Sigmoid colon (tissue), 7 donors: ENCODE measurements around the gene SHISA6. TPM values are rescaled to one million over a fixed set of nuclear protein-coding genes. Genes with fewer than 3 reads are reported as not detected.

ENCODE experiments used
- DNase-seq: peaks from one replicate; pipeline ENCODE4 v3.0.0-alpha.2; 2019
- H3K27ac ChIP-seq, 4 donors: fragments of 200-600 bp; sonication (generic); one replicate each; pipeline ENCODE4 v1.5.1; 2016 to 2019; ENCODE audit warnings: mild to moderate bottlenecking in 1 of 4
- H3K27me3 ChIP-seq, 3 donors: fragments of 200-600 bp; sonication (generic); one replicate each; pipeline ENCODE4 v1.5.1; 2019; ENCODE audit warnings: mild to moderate bottlenecking in 1 of 3
- H3K36me3 ChIP-seq, 4 donors: fragments of 200-600 bp; sonication (generic); one replicate each; pipeline ENCODE4 v1.5.1; 2016 to 2019
- H3K4me1 ChIP-seq, 4 donors: fragments of 200-600 bp; sonication (generic); one replicate each; pipeline ENCODE4 v1.5.1; 2017 to 2019
- H3K4me3 ChIP-seq, 4 donors: fragments of 200-600 bp; sonication (generic); one replicate each; pipeline ENCODE4 v1.5.1; 2017 to 2019; ENCODE audit warnings: mild to moderate bottlenecking in 2 of 4, moderate library complexity in 1 of 4
- H3K9me3 ChIP-seq, 4 donors: fragments of 200-600 bp in 3 of 4; sonication (generic) in 3 of 4; one replicate each; pipeline versions ENCODE4 v1.5.1 to v1.6.1; 2013 to 2019
- CTCF ChIP-seq, 4 experiments: fragments of 450-650 bp in 3 of 4; fragments of 200-600 bp in 1 of 4; IDR thresholded peaks; one replicate each; pipeline ENCODE4 v1.5.1; 2016 to 2019; ENCODE audit warnings: antibody characterized with exemption in 4 of 4, mild to moderate bottlenecking in 3 of 4, moderate library complexity in 2 of 4
- EP300 ChIP-seq, 4 donors: sonication (generic); formaldehyde crosslinking; IDR thresholded peaks; one replicate each; pipeline ENCODE4 v1.6.1; 2017; ENCODE audit warnings: antibody characterized with exemption in 4 of 4
- POLR2A ChIP-seq, 2 donors: fragments of 450-650 bp; IDR thresholded peaks; one replicate each; pipeline ENCODE4 v1.6.1; 2016; ENCODE audit warnings: antibody characterized with exemption in 2 of 2, mild to moderate bottlenecking in 2 of 2, moderate library complexity in 2 of 2
- POLR2AphosphoS5 ChIP-seq, 4 donors: sonication (generic); formaldehyde crosslinking; IDR thresholded peaks; one replicate each; pipeline ENCODE4 v1.6.1; 2017; ENCODE audit warnings: antibody characterized with exemption in 4 of 4
- WGBS, 2 donors: extraction: QIAGEN DNeasy Blood & Tissue Kit; methylation state at CpG; one replicate each; pipeline ENCODE4 v1.1.7; 2013; 5-methylcytosine and 5-hydroxymethylcytosine counted together
- intact Hi-C: fragments of 100-400 bp; cut with DNase I; formaldehyde crosslinking; loops from one replicate; pipeline ENCODE4 v1.15.1; 2023
- polyA plus RNA-seq, 3 donors: library from polyadenylated mRNA; stranded (reverse); fragments of 200-250 nt; gene quantifications; one replicate each; pipeline ENCODE4 v1.2.3, GENCODE V29; 2013
- total RNA-seq, 4 donors: library from RNA; depleted of rRNA; stranded (reverse); fragments of >200 nt; gene quantifications; one replicate each; pipeline ENCODE4 v1.1.0, GENCODE V29; 2016
- donor health status: healthy with polysubstance abuse.
- donor health status: Bipolar disorder and iron deficiency.
- donor health status: healthy.

The SHISA6 gene
- total and polyA plus RNA-seq, 7 donors = under 0.01 to 1.1 (median 0.38) TPM; not detected in 1

- no peak overlapping the region for H3K27ac ChIP-seq
- H3K4me1 ChIP-seq = no peaks in the 10 kb centered on the region
- H3K4me3 ChIP-seq = no peak overlapping the region
- H3K36me3 ChIP-seq = no peaks in the 10 kb centered on the region
- intact Hi-C loops = no loop called here
- no peaks in the 10 kb centered on the region for H3K9me3 ChIP-seq
- TF ChIP-seq EP300 (IDR thresholded peaks at IDR 0.05) (no peak), POLR2AphosphoS5 (IDR thresholded peaks at IDR 0.05) (no peak), POLR2A (IDR thresholded peaks at IDR 0.05) (no peak), CTCF (IDR thresholded peaks at IDR 0.05) (no peak)
- no peaks in the 10 kb centered on the region for H3K27me3 ChIP-seq
- 94 to 96% methylated on average over 8 of the region's 8 CpGs for WGBS, 2 donors
- DNase-seq = no peak
Measured at GRCh38 chr17:11292491-11292890, 51.5 kb downstream of the SHISA6 start.

DNA sequence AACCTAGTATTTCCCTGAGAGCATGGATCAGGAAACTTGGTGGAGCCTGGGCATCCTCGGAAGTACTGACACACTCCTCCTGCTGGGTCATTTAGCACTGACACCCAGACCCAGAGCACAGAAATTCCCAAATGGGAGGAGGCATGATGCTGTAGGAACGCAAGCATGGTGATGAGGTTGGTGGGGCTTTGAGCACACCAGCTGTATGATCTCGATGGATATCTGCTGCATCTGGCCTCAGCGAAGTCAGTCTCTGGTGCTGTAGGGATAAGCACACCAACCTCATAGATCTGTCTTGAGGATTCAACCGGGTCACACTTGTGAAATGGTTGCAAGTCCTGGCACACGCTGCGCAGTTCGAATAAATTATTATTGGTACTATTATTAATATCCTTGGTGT is 52.5 kb downstream of the SHISA6 start:
- H3K36me3 ChIP-seq = no peaks in the 10 kb centered on the region
- H3K4me3 ChIP-seq = no peak overlapping the region
- WGBS, 2 donors = 84 to 86% methylated on average over 8 of the region's 8 CpGs
- no peaks in the 10 kb centered on the region for H3K9me3 ChIP-seq
- H3K4me1 ChIP-seq = no peaks in the 10 kb centered on the region
- no peaks in the 10 kb centered on the region for H3K27me3 ChIP-seq
- no peak for TF ChIP-seq CTCF (IDR thresholded peaks at IDR 0.05)
- no peak for TF ChIP-seq POLR2AphosphoS5 (IDR thresholded peaks at IDR 0.05)
- TF ChIP-seq EP300 (IDR thresholded peaks at IDR 0.05) = no peak
- TF ChIP-seq POLR2A (IDR thresholded peaks at IDR 0.05) = no peak
- no peak for DNase-seq
- intact Hi-C loops = no loop called here
- no peak overlapping the region for H3K27ac ChIP-seq

GRCh38 chr17:11294826-11295225 is 53.8 kb downstream of the SHISA6 start:
- intact Hi-C loops = no loop called here
- Histone ChIP-seq H3K27ac (no peak overlapping the region), H3K4me3 (no peak overlapping the region), H3K9me3 (no peaks in the 10 kb centered on the region), H3K36me3 (no peaks in the 10 kb centered on the region), H3K4me1 (no peaks in the 10 kb centered on the region), H3K27me3 (no peaks in the 10 kb centered on the region)
- no peak for DNase-seq
- 93 to 96% methylated on average over 10 of the region's 10 CpGs for WGBS, 2 donors
- TF ChIP-seq CTCF (IDR thresholded peaks at IDR 0.05) = no peak

DNA sequence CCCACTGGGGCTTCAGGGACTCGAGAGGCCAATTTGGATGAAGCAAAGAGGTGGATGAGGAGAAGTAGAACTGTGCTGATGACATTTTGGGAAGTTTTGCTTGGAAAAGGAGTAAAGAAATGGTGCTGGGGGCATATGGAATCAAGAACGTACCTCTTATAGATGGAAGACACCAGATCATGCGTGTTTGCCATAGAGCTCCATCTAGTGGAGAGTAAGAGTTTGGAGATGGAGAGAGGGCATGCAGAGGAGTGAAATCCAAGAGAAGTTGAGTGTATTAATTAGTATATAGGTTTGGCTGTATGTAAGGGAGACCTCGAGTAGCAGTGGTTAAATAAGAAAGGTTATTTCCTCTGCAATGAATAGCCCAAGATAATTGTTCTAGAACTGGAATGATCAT is 56.0 kb downstream of the SHISA6 start:
- H3K9me3 ChIP-seq = no peaks in the 10 kb centered on the region
- DNase-seq = no peak
- H3K36me3 ChIP-seq = no peaks in the 10 kb centered on the region
- 34 to 51% methylated on average over 4 of the region's 4 CpGs for WGBS, 2 donors
- H3K4me1 ChIP-seq = no peaks in the 10 kb centered on the region
- no peak overlapping the region for H3K4me3 ChIP-seq
- H3K27me3 ChIP-seq = no peaks in the 10 kb centered on the region
- intact Hi-C loops = no loop called here
- no peak for TF ChIP-seq EP300 (IDR thresholded peaks at IDR 0.05)
- peak in 1 of 4 experiments; percentile 9 for TF ChIP-seq CTCF (IDR thresholded peaks at IDR 0.05)
- TF ChIP-seq POLR2A (IDR thresholded peaks at IDR 0.05) = no peak
- no peak for TF ChIP-seq POLR2AphosphoS5 (IDR thresholded peaks at IDR 0.05)
- H3K27ac ChIP-seq = no peak overlapping the region

DNA sequence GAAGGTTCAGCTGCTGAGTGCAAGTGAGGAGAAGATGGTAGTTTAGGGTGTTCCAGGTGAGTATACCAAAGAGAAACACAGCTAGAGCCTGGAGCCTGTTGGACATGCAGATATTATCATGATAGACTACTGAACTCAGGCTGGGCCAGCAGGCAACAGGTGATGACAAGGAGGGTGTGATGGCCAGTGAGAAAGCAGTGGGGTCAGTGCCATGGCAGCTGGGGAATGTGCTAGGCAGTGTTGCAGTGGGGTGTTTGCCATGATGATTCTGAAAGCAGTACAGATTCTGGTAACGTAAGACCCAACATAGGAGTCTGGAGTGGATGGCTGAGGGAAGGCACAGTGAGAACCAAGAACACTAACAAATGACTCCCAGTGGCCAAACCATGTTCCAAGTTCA is 57.4 kb downstream of the SHISA6 start:
- intact Hi-C loops = no loop called here
- H3K36me3 ChIP-seq = no peaks in the 10 kb centered on the region
- WGBS, 2 donors = 89% methylated on average over 1 of the region's 1 CpG

More for the DNA sequence above, 57.4 kb downstream of the SHISA6 start:
- no peak for DNase-seq
- Histone ChIP-seq H3K4me1 (no peaks in the 10 kb centered on the region), H3K27me3 (no peaks in the 10 kb centered on the region), H3K9me3 (no peaks in the 10 kb centered on the region), H3K27ac (no peak overlapping the region), H3K4me3 (no peak overlapping the region)
- no peak for TF ChIP-seq POLR2A (IDR thresholded peaks at IDR 0.05)
- no peak for TF ChIP-seq POLR2AphosphoS5 (IDR thresholded peaks at IDR 0.05)
